ENCODE measurements around the gene NGEF.

Gene NGEF

DNA sequence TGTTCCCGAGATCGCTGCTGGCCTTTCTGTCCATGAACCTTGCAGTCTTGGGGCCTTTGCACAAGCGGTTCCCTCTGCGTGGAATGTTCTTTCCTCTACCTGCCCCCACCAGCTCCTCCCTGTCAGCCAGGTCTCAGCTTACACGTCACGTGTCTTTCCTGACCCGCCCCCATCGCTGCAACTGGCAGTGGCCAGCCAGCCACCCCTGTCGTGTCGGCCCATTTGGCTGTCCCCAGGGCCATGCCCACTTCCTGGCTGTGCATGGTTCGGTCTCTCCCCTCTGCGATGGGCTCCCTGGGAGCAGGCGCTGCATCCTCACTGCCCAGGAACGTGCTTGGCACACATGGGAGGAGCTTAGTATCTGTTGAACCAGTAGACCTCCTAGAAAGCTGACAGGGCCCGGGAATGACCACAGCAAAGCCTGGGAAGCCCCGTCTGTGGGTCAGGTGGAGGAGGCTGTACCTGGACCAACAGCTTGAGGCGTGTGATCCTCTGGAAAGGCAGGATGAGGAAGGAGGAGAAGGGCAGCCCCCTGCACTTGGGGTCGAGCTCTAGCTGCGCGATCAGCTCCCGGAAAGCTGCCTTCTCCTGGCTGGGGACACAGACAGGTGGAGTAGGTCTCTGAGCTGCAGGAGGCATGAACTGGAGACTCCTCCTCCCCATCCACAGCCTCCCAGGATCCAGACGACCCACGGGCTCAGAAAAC is 122.0 kb downstream of the NGEF start:
- Histone ChIP-seq H3K9ac (ENCODE audit: low read length) (no peak overlapping the region), H3K27ac (ENCODE audit: low read depth, low read length) (no peak overlapping the region), H3K27me3 (ENCODE audit: control insufficient read depth, insufficient read depth, low read length) (no peaks in the 10 kb centered on the region), H3K4me1 (ENCODE audit: control insufficient read depth, insufficient read depth, low read length) (no peaks in the 10 kb centered on the region), H3K4me3 (ENCODE audit: low read length) (no peak overlapping the region), H3K36me3 (ENCODE audit: control insufficient read depth, insufficient read depth, low read length) (peaks cover 2% of the 10 kb centered on the region)

DNA sequence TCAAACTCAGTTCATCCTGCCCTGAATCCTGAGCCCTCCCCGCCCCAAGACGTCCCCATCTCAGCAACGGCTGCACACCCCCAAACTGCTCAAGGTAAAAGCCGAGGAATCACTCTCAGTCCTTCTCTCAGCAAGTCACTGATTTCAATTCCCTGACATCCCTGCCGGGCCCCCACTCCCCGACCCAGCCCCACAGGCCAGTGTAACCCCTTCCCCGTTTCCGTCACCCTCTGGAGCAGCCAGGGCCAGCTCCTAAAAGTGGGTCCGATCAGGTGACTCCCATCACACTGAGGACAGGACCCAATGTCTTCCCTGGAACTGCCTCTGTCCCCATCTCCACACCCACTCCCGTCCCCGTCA is 122.5 kb downstream of the NGEF start:
- Histone ChIP-seq H3K9ac (ENCODE audit: low read length) (no peak overlapping the region), H3K27me3 (ENCODE audit: control insufficient read depth, insufficient read depth, low read length) (no peaks in the 10 kb centered on the region), H3K4me1 (ENCODE audit: control insufficient read depth, insufficient read depth, low read length) (no peaks in the 10 kb centered on the region), H3K4me3 (ENCODE audit: low read length) (no peak overlapping the region), H3K36me3 (ENCODE audit: control insufficient read depth, insufficient read depth, low read length) (peaks cover 3% of the 10 kb centered on the region), H3K27ac (ENCODE audit: low read depth, low read length) (no peak overlapping the region)

DNA sequence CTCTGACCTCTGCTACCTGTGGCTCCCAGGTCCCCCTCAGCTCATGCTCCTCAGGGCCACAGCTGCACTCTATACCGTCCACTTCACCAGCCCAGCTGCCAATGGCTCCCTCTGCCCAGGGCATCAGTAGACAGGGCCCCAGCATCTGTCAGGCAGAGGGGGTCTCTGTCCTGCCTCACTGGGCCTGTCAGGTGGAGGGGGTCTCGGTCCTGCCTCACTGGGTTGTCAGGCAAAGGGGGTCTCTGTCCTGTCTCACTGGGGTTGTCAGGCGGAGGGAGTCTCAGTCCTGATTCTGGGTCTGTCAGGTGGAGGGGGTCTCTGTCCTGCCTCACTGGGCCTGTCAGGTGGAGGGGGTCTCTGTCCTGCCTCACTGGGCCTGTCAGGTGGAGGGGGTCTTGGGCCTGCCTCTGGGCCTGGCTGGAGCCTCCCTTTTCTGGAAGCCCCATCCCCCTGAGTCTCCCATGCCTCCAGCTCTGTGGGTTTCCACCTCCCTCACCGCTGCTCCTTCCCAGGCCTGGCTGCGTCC is 123.1 kb downstream of the NGEF start:
- H3K27me3 ChIP-seq (ENCODE audit: control insufficient read depth, insufficient read depth, low read length): no peaks in the 10 kb centered on the region
- H3K36me3 ChIP-seq (ENCODE audit: control insufficient read depth, insufficient read depth, low read length): peaks cover 3% of the 10 kb centered on the region
- no peak overlapping the region for H3K27ac ChIP-seq (ENCODE audit: low read depth, low read length)
- H3K4me1 ChIP-seq (ENCODE audit: control insufficient read depth, insufficient read depth, low read length): no peaks in the 10 kb centered on the region
- H3K4me3 ChIP-seq (ENCODE audit: low read length): no peak overlapping the region
- no peak overlapping the region for H3K9ac ChIP-seq (ENCODE audit: low read length)

DNA sequence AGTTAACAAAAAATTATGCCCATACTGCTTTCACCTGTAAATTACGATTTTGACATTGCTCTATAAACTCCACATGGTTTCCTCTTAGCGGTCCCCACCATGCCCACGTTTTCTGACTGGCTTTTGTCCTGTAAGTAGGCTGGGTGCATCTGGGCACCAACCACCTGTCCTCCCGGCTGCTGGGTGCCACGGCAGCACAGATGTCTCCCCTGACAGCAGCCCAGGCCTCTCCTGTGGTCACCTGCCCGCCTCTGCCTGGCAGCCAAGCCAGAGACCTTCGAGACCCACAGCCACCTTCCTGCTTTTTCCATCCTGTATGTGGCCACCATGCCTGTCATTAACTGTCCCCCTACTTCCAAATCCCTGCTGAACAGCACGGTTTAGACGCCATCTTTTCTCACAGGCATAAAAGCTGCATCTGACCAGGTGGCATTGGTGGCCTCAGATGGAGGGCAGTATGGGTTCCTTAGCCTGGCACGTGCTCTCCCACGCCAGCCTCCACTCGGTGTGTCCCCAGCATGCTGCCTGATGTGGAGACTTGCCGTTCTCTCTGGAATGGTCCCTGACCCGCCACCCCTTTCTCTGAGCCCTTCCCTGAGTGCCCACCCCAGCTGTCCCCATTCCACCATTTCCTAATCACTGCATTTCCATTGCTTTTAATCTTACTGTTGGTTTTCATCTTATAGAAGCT is 124.1 kb downstream of the NGEF start:
- H3K27me3 ChIP-seq (ENCODE audit: control insufficient read depth, insufficient read depth, low read length): no peaks in the 10 kb centered on the region
- H3K36me3 ChIP-seq (ENCODE audit: control insufficient read depth, insufficient read depth, low read length): peaks cover 3% of the 10 kb centered on the region
- no peak overlapping the region for H3K27ac ChIP-seq (ENCODE audit: low read depth, low read length)
- no peak overlapping the region for H3K4me3 ChIP-seq (ENCODE audit: low read length)
- H3K9ac ChIP-seq (ENCODE audit: low read length): no peak overlapping the region
- H3K4me1 ChIP-seq (ENCODE audit: control insufficient read depth, insufficient read depth, low read length): no peaks in the 10 kb centered on the region

DNA sequence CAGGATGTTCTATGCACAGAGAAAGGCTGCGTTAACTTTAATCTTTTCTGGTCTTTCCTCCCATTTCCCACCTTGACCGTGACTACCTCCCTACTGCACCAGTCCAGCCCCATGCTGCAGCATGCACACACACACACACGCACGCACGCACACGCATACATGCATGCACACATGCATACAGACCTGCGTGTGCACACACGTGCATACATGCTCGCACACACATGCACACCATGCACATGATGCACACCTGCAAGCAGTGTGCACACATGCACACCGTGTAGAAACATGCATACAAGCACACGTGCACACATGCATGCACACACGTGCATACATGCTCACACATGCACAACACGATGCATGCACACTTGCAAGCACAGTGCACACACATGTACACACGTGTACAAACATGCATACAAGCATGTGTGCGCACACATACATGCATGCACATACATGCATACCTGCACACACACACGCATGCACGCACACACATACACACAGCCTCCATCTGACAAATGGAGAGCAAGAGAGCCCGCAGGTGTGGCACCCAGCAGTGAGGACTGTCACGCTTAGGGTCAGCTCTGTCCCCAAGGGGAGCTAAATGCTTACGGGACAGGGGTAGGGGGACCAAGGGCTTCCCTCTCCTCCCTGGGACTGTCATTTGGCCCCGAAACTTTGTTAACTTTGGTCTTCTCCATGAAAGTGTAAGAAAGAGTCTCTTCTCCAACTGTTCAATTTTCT is 124.8 kb downstream of the NGEF start:
- Histone ChIP-seq H3K9ac (ENCODE audit: low read length) (no peak overlapping the region), H3K4me3 (ENCODE audit: low read length) (no peak overlapping the region), H3K36me3 (ENCODE audit: control insufficient read depth, insufficient read depth, low read length) (peaks cover 3% of the 10 kb centered on the region), H3K4me1 (ENCODE audit: control insufficient read depth, insufficient read depth, low read length) (no peaks in the 10 kb centered on the region), H3K27me3 (ENCODE audit: control insufficient read depth, insufficient read depth, low read length) (no peaks in the 10 kb centered on the region), H3K27ac (ENCODE audit: low read depth, low read length) (no peak overlapping the region)

DNA sequence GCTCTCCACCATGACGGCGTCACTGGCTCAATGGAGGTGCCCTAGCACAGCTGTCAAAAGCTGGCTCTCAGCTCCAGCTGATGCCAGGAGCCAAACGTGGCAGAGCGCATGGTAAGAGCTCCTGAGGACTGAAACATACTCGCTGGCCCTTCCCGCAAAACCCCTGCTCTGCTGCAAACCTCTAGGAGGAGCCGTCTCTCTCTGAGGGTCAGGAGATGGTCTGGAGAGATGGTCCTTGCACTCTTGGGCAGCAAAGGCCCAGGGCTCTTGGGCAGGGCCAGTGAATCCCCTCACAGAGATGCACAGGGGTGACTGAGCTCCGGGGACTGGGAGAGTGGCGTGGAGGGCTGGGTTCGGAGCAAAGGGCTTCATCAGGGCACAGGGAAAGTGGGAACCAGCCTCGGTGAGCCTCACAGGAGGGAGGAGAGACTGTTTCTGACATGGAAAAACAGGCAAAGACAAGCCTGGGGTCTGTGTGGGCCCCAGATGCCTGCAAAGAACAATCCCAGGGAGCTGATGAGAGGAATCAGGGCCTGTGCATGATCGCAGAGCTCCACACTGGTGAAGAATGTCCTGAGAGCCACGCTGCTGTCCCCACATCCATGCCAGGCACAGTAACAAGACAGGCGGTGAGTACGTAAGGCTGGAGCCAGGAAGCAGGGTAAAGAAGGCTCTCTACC is 125.7 kb downstream of the NGEF start:
- Histone ChIP-seq H3K27me3 (ENCODE audit: control insufficient read depth, insufficient read depth, low read length) (no peaks in the 10 kb centered on the region), H3K36me3 (ENCODE audit: control insufficient read depth, insufficient read depth, low read length) (peaks cover 3% of the 10 kb centered on the region), H3K27ac (ENCODE audit: low read depth, low read length) (no peak overlapping the region), H3K4me1 (ENCODE audit: control insufficient read depth, insufficient read depth, low read length) (no peaks in the 10 kb centered on the region), H3K4me3 (ENCODE audit: low read length) (no peak overlapping the region), H3K9ac (ENCODE audit: low read length) (no peak overlapping the region)

DNA sequence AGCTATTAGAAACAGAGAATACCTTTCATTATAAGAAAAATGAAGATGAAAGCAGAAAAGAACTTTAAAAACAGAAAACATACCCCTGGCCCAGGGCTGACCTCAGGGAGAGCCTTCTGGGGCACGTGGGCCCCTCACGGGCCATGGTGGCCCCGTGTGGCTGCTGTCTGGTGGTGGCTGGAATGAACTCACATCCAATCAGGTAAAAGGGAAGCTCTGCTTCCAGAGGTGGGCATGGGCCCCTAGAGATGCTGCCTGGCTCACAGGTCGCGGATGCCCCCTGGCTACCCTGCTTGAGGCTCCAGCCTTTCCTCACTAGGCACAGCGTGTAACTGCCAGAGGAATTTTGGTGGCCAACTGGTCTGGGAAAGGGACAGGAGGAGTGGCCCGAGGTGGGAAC is 126.4 kb downstream of the NGEF start:
- Histone ChIP-seq H3K4me1 (ENCODE audit: control insufficient read depth, insufficient read depth, low read length) (no peaks in the 10 kb centered on the region), H3K4me3 (ENCODE audit: low read length) (no peak overlapping the region), H3K9ac (ENCODE audit: low read length) (no peak overlapping the region), H3K36me3 (ENCODE audit: control insufficient read depth, insufficient read depth, low read length) (peaks cover 3% of the 10 kb centered on the region), H3K27me3 (ENCODE audit: control insufficient read depth, insufficient read depth, low read length) (no peaks in the 10 kb centered on the region), H3K27ac (ENCODE audit: low read depth, low read length) (no peak overlapping the region)

DNA sequence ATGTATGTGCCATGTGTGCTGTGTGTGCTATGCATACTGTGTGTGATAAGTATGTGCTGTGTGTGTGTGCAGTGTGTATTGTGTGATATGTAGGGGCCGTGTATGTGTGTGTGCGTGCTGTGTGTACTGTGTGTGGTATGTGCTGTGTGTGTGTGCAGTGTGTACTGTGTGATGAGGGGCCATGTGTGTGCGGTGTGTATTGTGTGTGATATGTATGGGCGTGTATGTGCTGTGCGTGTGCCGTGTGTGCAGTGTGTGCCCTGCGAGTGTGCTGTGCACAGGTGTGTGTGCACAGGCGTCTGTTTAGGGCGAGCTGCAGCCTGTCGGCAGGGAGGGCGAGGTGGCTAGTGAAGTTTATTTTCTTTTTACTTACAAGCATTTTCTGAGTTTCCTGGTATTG is 126.9 kb downstream of the NGEF start:
- Histone ChIP-seq H3K27ac (ENCODE audit: low read depth, low read length) (no peak overlapping the region), H3K27me3 (ENCODE audit: control insufficient read depth, insufficient read depth, low read length) (no peaks in the 10 kb centered on the region), H3K36me3 (ENCODE audit: control insufficient read depth, insufficient read depth, low read length) (peaks cover 3% of the 10 kb centered on the region), H3K4me1 (ENCODE audit: control insufficient read depth, insufficient read depth, low read length) (no peaks in the 10 kb centered on the region), H3K9ac (ENCODE audit: low read length) (no peak overlapping the region), H3K4me3 (ENCODE audit: low read length) (no peak overlapping the region)

DNA sequence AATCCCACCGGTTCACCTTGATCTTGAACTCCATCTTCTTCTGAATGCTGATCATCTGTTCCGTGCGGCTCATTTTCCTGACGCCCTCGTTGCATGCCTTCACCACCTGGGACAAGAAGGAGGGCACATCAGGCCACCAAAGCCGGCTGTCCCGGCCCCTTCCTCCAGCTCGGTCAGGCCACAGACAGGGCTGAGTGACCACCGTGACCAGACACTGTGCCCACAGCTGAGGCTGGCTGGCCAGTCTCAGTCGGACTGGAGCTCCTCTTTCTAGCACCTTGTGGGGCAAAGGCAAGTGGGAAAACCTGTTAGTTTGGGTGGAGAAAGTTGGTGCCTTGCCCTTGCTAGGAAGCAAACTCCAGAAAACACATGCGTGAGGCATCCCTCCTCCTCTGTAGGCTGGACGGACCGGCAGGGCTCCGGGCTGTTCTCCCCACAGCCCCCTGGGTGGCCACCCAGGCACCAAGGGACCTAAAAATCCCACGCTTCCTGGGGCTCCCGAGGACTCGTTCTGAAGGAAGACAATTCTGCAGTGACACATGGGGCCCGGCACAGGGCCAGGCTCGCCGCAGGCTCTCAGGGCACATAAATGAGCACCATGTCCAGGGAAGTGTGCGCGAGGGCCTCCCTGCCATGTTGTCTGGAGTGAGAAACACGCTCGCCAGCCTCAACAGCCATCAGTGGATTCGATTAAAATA is 127.6 kb downstream of the NGEF start:
- H3K4me1 ChIP-seq (ENCODE audit: control insufficient read depth, insufficient read depth, low read length): no peaks in the 10 kb centered on the region
- peaks cover 3% of the 10 kb centered on the region for H3K36me3 ChIP-seq (ENCODE audit: control insufficient read depth, insufficient read depth, low read length)
- H3K27ac ChIP-seq (ENCODE audit: low read depth, low read length): no peak overlapping the region
- H3K4me3 ChIP-seq (ENCODE audit: low read length): no peak overlapping the region
- no peak overlapping the region for H3K9ac ChIP-seq (ENCODE audit: low read length)
- no peaks in the 10 kb centered on the region for H3K27me3 ChIP-seq (ENCODE audit: control insufficient read depth, insufficient read depth, low read length)

DNA sequence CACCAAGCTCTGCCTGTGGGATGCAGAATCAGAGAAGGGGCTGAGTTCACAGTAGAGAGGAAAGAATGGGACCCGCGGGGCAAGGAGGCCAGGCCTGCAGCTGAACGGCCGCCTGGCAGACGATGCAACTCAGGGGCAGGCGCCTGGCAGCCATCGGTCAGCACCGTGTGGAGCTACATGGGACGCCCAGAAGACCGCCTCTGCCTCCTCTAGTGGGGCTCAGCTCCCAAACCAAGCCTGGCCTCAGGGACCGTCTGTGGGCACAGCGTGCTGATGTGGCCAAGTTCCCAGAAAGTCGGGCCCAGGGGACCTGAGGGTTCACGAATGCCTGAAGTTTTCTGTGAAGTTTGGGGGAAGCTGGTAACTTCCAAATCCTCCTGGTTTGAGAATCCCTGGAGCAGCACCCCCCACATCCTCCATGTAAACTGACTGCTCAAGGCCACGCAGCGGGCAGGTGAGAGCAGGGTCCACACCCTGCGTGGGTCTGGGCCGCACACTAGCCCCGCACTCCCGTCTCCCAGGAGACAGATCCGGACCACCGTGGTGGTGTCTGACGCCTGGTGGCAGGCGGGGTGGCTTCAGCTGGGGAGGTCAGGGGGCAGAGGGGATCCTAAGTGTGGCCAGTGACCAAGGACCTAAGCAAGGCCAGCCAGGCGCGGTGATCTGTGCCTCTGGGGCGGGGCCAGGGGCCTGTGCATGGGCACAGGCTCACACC is 128.3 kb downstream of the NGEF start:
- H3K9ac ChIP-seq (ENCODE audit: low read length): no peak overlapping the region
- H3K36me3 ChIP-seq (ENCODE audit: control insufficient read depth, insufficient read depth, low read length): peaks cover 3% of the 10 kb centered on the region
- H3K27ac ChIP-seq (ENCODE audit: low read depth, low read length): no peak overlapping the region
- no peak overlapping the region for H3K4me3 ChIP-seq (ENCODE audit: low read length)
- H3K4me1 ChIP-seq (ENCODE audit: control insufficient read depth, insufficient read depth, low read length): no peaks in the 10 kb centered on the region
- no peaks in the 10 kb centered on the region for H3K27me3 ChIP-seq (ENCODE audit: control insufficient read depth, insufficient read depth, low read length)

DNA sequence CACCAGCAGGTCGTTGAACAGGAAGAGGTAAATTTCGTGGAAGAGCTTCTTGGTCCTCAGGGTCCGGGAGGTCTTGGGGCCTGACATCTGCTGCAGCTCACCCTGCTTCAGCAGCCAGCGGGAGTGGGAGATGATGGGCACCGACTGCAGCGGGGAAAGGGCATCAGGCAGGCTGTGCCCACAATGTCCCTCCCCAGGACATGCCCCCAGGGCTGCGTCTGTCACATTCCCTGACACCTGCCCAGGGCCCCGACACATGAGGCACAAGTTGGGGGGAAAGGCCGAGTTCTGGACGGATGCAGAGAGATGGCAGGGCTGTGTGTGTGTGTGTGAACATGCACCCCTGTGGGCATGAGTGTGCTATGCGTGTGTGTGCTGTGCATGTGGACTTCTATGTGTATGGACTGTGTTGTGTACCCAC is 129.0 kb downstream of the NGEF start:
- peaks cover 3% of the 10 kb centered on the region for H3K36me3 ChIP-seq (ENCODE audit: control insufficient read depth, insufficient read depth, low read length)
- no peak overlapping the region for H3K4me3 ChIP-seq (ENCODE audit: low read length)
- no peak overlapping the region for H3K9ac ChIP-seq (ENCODE audit: low read length)
- no peaks in the 10 kb centered on the region for H3K4me1 ChIP-seq (ENCODE audit: control insufficient read depth, insufficient read depth, low read length)
- H3K27ac ChIP-seq (ENCODE audit: low read depth, low read length): no peak overlapping the region
- no peaks in the 10 kb centered on the region for H3K27me3 ChIP-seq (ENCODE audit: control insufficient read depth, insufficient read depth, low read length)
